Measurements from ENCODE around the gene PACRG. TPM values are rescaled to one million over a fixed set of nuclear protein-coding genes. Genes with fewer than 3 reads are reported as not detected.
A peak's percentile ranks its signal among the peaks of the same experiment; 100 is the strongest.

PACRG gene
- total and polyA plus RNA-seq, 2 experiments from 2014 or later: 0.17 to 0.68 TPM

- no peak overlapping the region for H3K4me3 ChIP-seq
- ATAC-seq (no peak), DNase-seq (ENCODE audit: low spot score) (no peak)
- no peaks in the 10 kb centered on the region for H3K79me2 ChIP-seq (replicated peaks; ENCODE audit: insufficient read depth)
- TF ChIP-seq CTCF (conservative IDR thresholded peaks at IDR 0.05; ENCODE audit: low read depth in 2 of 2) (peak in 1 of 2 experiments; percentile 36; a peak in 2 of 4 replicates), POLR2AphosphoS5 (IDR thresholded peaks at IDR 0.05; ENCODE audit: low read depth) (no peak)
- no peaks in the 10 kb centered on the region for H3K36me3 ChIP-seq (ENCODE audit: insufficient read depth)
- H3K9me2 ChIP-seq (ENCODE audit: insufficient read depth): no peaks in the 10 kb centered on the region
- H3K27me3 ChIP-seq (ENCODE audit: insufficient read depth): no peaks in the 10 kb centered on the region
- Mint-ChIP-seq H3K4me1 (no peaks in the 10 kb centered on the region), H3K27me3 (ENCODE audit: insufficient read depth, low read depth, poor library complexity) (peaks cover 4% of the 10 kb centered on the region), H3K9me3 (peaks cover 11% of the 10 kb centered on the region), H3K4me3 (no peak overlapping the region), H3K27ac (no peak overlapping the region), H3K36me3 (ENCODE audit: low read depth) (peaks cover 13% of the 10 kb centered on the region)
- no peak overlapping the region for H3K27ac ChIP-seq (ENCODE audit: low read depth)
- no peak overlapping the region for H3K4me2 ChIP-seq
- no peaks in the 10 kb centered on the region for H4K20me1 ChIP-seq (replicated peaks; ENCODE audit: insufficient read depth)
- no peaks in the 10 kb centered on the region for H3K4me1 ChIP-seq (ENCODE audit: insufficient read depth)
- no peaks in the 10 kb centered on the region for H3F3A ChIP-seq (replicated peaks; ENCODE audit: low read depth)
- H2AFZ ChIP-seq: 0 out of 2 replicates have a peak overlapping the region, but pooled peaks have one; percentile 14
These were observed 437.6 kb downstream of the PACRG start for GRCh38 chr6:163165155-163165910.

GRCh38 chr6:163165922-163166321 is 438.1 kb downstream of the PACRG start:
- H3K36me3 Mint-ChIP-seq (ENCODE audit: low read depth): peaks cover 17% of the 10 kb centered on the region
- peaks cover 4% of the 10 kb centered on the region for H3K27me3 Mint-ChIP-seq (ENCODE audit: insufficient read depth, low read depth, poor library complexity)
- TF ChIP-seq ETS1 (IDR thresholded peaks at IDR 0.05) (no peak), EZH2phosphoT487 (IDR thresholded peaks at IDR 0.05; ENCODE audit: unreplicated experiment) (no peak), POLR2AphosphoS5 (IDR thresholded peaks at IDR 0.05; ENCODE audit: low read depth) (no peak), EZH2 (IDR thresholded peaks at IDR 0.05; ENCODE audit: low read depth, unreplicated experiment) (no peak), ZNF114 (CRISPR knock-in tag; IDR thresholded peaks at IDR 0.05) (no peak), CTCF (conservative IDR thresholded peaks at IDR 0.05; ENCODE audit: low read depth in 2 of 2) (no peak), STAT1 (IDR thresholded peaks at IDR 0.05; ENCODE audit: unreplicated experiment) (no peak), ZNF462 (CRISPR knock-in tag; IDR thresholded peaks at IDR 0.05) (no peak), CREB1 (CRISPR knock-in tag; IDR thresholded peaks at IDR 0.05; ENCODE audit: low read depth) (no peak)

More at GRCh38 chr6:163165922-163166321, 438.1 kb downstream of the PACRG start:
- H3K4me1 ChIP-seq (ENCODE audit: insufficient read depth): no peaks in the 10 kb centered on the region
- DNase-seq (ENCODE audit: low spot score): no peak
- no peaks in the 10 kb centered on the region for H3K27me3 ChIP-seq (ENCODE audit: insufficient read depth)
- H2AFZ ChIP-seq: 0 out of 2 replicates have a peak overlapping the region, but pooled peaks have one; percentile 59
- H3K4me2 ChIP-seq: no peak overlapping the region
- H3K27ac Mint-ChIP-seq: no peak overlapping the region
- peaks cover 6% of the 10 kb centered on the region; the same call in 1 of the 2 replicates for H3K9me2 ChIP-seq (ENCODE audit: insufficient read depth)
- H3K4me1 Mint-ChIP-seq: no peaks in the 10 kb centered on the region; the same call in 2 of the 3 replicates
- H3K4me3 Mint-ChIP-seq: no peak overlapping the region
- peaks cover 16% of the 10 kb centered on the region for H3K9me3 Mint-ChIP-seq
- H4K20me1 ChIP-seq (replicated peaks; ENCODE audit: insufficient read depth): no peaks in the 10 kb centered on the region
- ATAC-seq: no peak
- H3F3A ChIP-seq (replicated peaks; ENCODE audit: low read depth): no peaks in the 10 kb centered on the region
- no peaks in the 10 kb centered on the region for H3K79me2 ChIP-seq (replicated peaks; ENCODE audit: insufficient read depth)
- no peak overlapping the region for H3K27ac ChIP-seq (ENCODE audit: low read depth)
- H3K4me3 ChIP-seq: no peak overlapping the region
- H3K36me3 ChIP-seq (ENCODE audit: insufficient read depth): no peaks in the 10 kb centered on the region
